ENCODE data around the gene NPAS3. TPM values are rescaled to one million over a fixed set of nuclear protein-coding genes. Genes with fewer than 3 reads are reported as not detected.

NPAS3 gene
- total RNA-seq, 1 donor from 2014 or later = 2.5 TPM

- Histone ChIP-seq H3K27ac (replicated peaks) (no peak overlapping the region), H3K36me3 (no peaks in the 10 kb centered on the region), H3K4me1 (no peaks in the 10 kb centered on the region), H3K4me3 (no peak overlapping the region), H3K27me3 (ENCODE audit: low read depth) (no peaks in the 10 kb centered on the region), H3K9me3 (replicated peaks) (no peaks in the 10 kb centered on the region)
- TF ChIP-seq CTCF (IDR thresholded peaks at IDR 0.05; ENCODE audit: borderline replicate concordance) = no peak
- intact Hi-C loops (cut with micrococcal nuclease) = no loop called here
- no peak for DNase-seq
These were observed 494.7 kb downstream of the NPAS3 start for GRCh38 chr14:33433396-33433795.

GRCh38 chr14:33435911-33436689 is 497.4 kb downstream of the NPAS3 start:
- DNase-seq = no peak
- H3K27me3 ChIP-seq (ENCODE audit: low read depth) = no peaks in the 10 kb centered on the region
- H3K27ac ChIP-seq (replicated peaks) = no peak overlapping the region
- intact Hi-C loops (cut with micrococcal nuclease) = no loop called here
- H3K9me3 ChIP-seq (replicated peaks) = no peaks in the 10 kb centered on the region
- no peaks in the 10 kb centered on the region for H3K36me3 ChIP-seq
- no peaks in the 10 kb centered on the region for H3K4me1 ChIP-seq
- no peak for TF ChIP-seq CTCF (IDR thresholded peaks at IDR 0.05; ENCODE audit: borderline replicate concordance)
- H3K4me3 ChIP-seq = no peak overlapping the region

GRCh38 chr14:33441633-33442032 is 503.0 kb downstream of the NPAS3 start:
- DNase-seq = no peak
- Histone ChIP-seq H3K27ac (replicated peaks) (no peak overlapping the region), H3K36me3 (no peaks in the 10 kb centered on the region), H3K4me3 (no peak overlapping the region), H3K9me3 (replicated peaks) (no peaks in the 10 kb centered on the region), H3K27me3 (ENCODE audit: low read depth) (no peaks in the 10 kb centered on the region), H3K4me1 (no peaks in the 10 kb centered on the region)
- intact Hi-C loops (cut with micrococcal nuclease) = no loop called here
- TF ChIP-seq CTCF (IDR thresholded peaks at IDR 0.05; ENCODE audit: borderline replicate concordance) = no peak

GRCh38 chr14:33444136-33444535 is 505.5 kb downstream of the NPAS3 start:
- DNase-seq = no peak
- TF ChIP-seq CTCF (IDR thresholded peaks at IDR 0.05; ENCODE audit: borderline replicate concordance) = no peak
- Histone ChIP-seq H3K4me3 (no peak overlapping the region), H3K4me1 (peaks cover 5% of the 10 kb centered on the region), H3K27me3 (ENCODE audit: low read depth) (no peaks in the 10 kb centered on the region), H3K27ac (replicated peaks) (no peak overlapping the region), H3K9me3 (replicated peaks) (no peaks in the 10 kb centered on the region), H3K36me3 (no peaks in the 10 kb centered on the region)
- intact Hi-C loops (cut with micrococcal nuclease) = no loop called here

- no peaks in the 10 kb centered on the region for H3K27me3 ChIP-seq (ENCODE audit: low read depth)
- peaks cover 33% of the 10 kb centered on the region for H3K4me1 ChIP-seq
- H3K9me3 ChIP-seq (replicated peaks) = no peaks in the 10 kb centered on the region
- intact Hi-C loops (cut with micrococcal nuclease) = no loop called here
- H3K4me3 ChIP-seq = no peak overlapping the region
- H3K36me3 ChIP-seq = no peaks in the 10 kb centered on the region
- no peak for DNase-seq
- TF ChIP-seq CTCF (IDR thresholded peaks at IDR 0.05; ENCODE audit: borderline replicate concordance) = no peak
- H3K27ac ChIP-seq (replicated peaks) = no peak overlapping the region
These were observed 510.6 kb downstream of the NPAS3 start for GRCh38 chr14:33449268-33449667.
